ENCODE measurements around the gene SPDL1. TPM values are rescaled to one million over a fixed set of nuclear protein-coding genes. Genes with fewer than 3 reads are reported as not detected.

Gene SPDL1
- total RNA-seq, 1 experiment from 2014 or later, result 29.9 TPM

DNA sequence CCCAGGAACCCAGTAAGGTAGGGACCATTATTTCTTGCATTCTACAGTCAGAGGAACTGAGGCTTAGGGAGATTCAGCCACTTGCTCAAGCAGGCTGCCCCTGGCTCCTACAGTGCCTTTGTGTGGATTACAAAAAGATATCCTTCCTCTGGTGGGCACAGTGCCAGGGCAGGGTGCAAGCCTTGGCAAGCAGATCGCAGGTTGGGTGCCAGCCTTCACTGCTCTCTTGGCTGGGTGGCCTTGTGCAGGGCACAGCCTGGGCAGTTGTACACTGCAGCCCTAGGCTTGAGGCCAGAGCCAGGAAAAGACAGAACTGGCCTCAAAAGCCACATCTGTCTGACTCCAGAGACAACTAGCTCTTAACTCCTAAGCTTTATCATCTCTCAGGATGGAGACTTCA, 68.5 kb downstream of the SPDL1 start:
- peaks cover 11% of the 10 kb centered on the region for H3K4me1 ChIP-seq (ENCODE audit: insufficient read depth, low read length)
- no peak overlapping the region for H3K27ac ChIP-seq (ENCODE audit: low read length)
- H3K9ac ChIP-seq (ENCODE audit: low read length), result no peak overlapping the region
- DNase-seq (no peak), ATAC-seq (no peak)
- ChIA-PET CTCF (no interaction called here), POLR2A (ENCODE audit: unreplicated experiment) (no interaction called here)
- no peaks in the 10 kb centered on the region for H3K36me3 ChIP-seq (ENCODE audit: low read depth, low read length)
- H3K27me3 ChIP-seq (ENCODE audit: low read length), result no peaks in the 10 kb centered on the region
- no peaks in the 10 kb centered on the region for H3F3A ChIP-seq (ENCODE audit: low read length, unreplicated experiment)
- H2AFZ ChIP-seq (ENCODE audit: low read length), result no peak overlapping the region
- H3K4me3 ChIP-seq (ENCODE audit: low read length), result no peak overlapping the region
- intact Hi-C loops (cut with micrococcal nuclease), result no loop called here
- no TSS peak for BruUV-seq (replicated peaks)
- H3K79me2 ChIP-seq (ENCODE audit: low read length), result no peaks in the 10 kb centered on the region
- no peak for TF ChIP-seq EZH2 (IDR thresholded peaks at IDR 0.05; ENCODE audit: low read length, unreplicated experiment)
- TF ChIP-seq, protein P1, sequence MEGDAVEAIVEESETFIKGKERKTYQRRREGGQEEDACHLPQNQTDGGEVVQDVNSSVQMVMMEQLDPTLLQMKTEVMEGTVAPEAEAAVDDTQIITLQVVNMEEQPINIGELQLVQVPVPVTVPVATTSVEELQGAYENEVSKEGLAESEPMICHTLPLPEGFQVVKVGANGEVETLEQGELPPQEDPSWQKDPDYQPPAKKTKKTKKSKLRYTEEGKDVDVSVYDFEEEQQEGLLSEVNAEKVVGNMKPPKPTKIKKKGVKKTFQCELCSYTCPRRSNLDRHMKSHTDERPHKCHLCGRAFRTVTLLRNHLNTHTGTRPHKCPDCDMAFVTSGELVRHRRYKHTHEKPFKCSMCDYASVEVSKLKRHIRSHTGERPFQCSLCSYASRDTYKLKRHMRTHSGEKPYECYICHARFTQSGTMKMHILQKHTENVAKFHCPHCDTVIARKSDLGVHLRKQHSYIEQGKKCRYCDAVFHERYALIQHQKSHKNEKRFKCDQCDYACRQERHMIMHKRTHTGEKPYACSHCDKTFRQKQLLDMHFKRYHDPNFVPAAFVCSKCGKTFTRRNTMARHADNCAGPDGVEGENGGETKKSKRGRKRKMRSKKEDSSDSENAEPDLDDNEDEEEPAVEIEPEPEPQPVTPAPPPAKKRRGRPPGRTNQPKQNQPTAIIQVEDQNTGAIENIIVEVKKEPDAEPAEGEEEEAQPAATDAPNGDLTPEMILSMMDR (conservative IDR thresholded peaks at IDR 0.05; ENCODE audit: low read depth, low read length), result no peak
- TF ChIP-seq EZH2phosphoT487 (IDR thresholded peaks at IDR 0.05; ENCODE audit: borderline replicate concordance, low read length), result no peak
- H3K9me3 ChIP-seq (ENCODE audit: low read length), result no peaks in the 10 kb centered on the region
- H3K9me2 ChIP-seq (replicated peaks; ENCODE audit: low read length), result 0 out of 2 replicates have a peak, but pooled peaks cover 10% of the 10 kb centered on the region
- H3K4me2 ChIP-seq (ENCODE audit: low read length), result no peak overlapping the region
- no peaks in the 10 kb centered on the region for H4K20me1 ChIP-seq (ENCODE audit: low read length)

DNA sequence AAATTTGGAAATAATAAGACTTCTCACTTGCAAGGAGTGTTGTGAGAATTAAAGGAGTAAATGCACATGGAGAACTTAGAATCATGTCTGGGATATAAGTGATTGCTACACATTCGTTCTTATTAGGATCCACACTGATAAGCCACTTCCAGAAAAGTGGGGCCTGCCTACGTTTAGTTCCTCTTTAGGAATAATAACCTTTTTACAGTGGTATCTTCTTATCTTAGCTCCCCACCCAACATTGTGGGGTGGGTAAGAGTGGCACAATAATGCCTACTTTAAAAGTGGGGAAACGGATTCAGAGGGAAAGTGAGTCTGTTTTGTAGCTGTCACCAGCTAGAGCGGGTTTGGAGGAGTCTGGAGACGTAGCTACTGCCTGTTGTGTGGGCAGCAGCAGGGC, 69.5 kb downstream of the SPDL1 start:
- DNase-seq (no peak), ATAC-seq (no peak)
- BruUV-seq (replicated peaks), result no TSS peak
- Histone ChIP-seq H2AFZ (ENCODE audit: low read length) (no peak overlapping the region), H3K27ac (ENCODE audit: low read length) (no peak overlapping the region), H3K27me3 (ENCODE audit: low read length) (no peaks in the 10 kb centered on the region), H3K4me1 (ENCODE audit: insufficient read depth, low read length) (peaks cover 11% of the 10 kb centered on the region), H4K20me1 (ENCODE audit: low read length) (no peaks in the 10 kb centered on the region), H3F3A (ENCODE audit: low read length, unreplicated experiment) (no peaks in the 10 kb centered on the region), H3K9me2 (replicated peaks; ENCODE audit: low read length) (0 out of 2 replicates have a peak, but pooled peaks cover 10% of the 10 kb centered on the region), H3K4me2 (ENCODE audit: low read length) (no peak overlapping the region), H3K9ac (ENCODE audit: low read length) (no peak overlapping the region), H3K9me3 (ENCODE audit: low read length) (no peaks in the 10 kb centered on the region), H3K79me2 (ENCODE audit: low read length) (no peaks in the 10 kb centered on the region), H3K4me3 (ENCODE audit: low read length) (no peak overlapping the region), H3K36me3 (ENCODE audit: low read depth, low read length) (no peaks in the 10 kb centered on the region)
- CTCF ChIA-PET, result no interaction called here
- POLR2A ChIA-PET (ENCODE audit: unreplicated experiment), result no interaction called here
- intact Hi-C loops (cut with micrococcal nuclease), result no loop called here
- TF ChIP-seq EZH2phosphoT487 (IDR thresholded peaks at IDR 0.05; ENCODE audit: borderline replicate concordance, low read length), result no peak
- no peak for TF ChIP-seq EZH2 (IDR thresholded peaks at IDR 0.05; ENCODE audit: low read length, unreplicated experiment)
- TF ChIP-seq, protein P1 (conservative IDR thresholded peaks at IDR 0.05; ENCODE audit: low read depth, low read length), result no peak

Other genes starting within 250 kb of the SPDL1 start
- gene DOCK2, start 53.5 kb downstream of the SPDL1 start, total RNA-seq (2014; rRNA removed), result 0.26 and 0.58 TPM in 2 replicates